ENCODE results near the gene ASCL1. TPM values are rescaled to one million over a fixed set of nuclear protein-coding genes. Genes with fewer than 3 reads are reported as not detected.

ASCL1 gene
- total and polyA plus RNA-seq, 2 of the 13 experiments (the other 11 are each of a cell fraction or from before 2014, with no cell fraction given): not detected

DNA sequence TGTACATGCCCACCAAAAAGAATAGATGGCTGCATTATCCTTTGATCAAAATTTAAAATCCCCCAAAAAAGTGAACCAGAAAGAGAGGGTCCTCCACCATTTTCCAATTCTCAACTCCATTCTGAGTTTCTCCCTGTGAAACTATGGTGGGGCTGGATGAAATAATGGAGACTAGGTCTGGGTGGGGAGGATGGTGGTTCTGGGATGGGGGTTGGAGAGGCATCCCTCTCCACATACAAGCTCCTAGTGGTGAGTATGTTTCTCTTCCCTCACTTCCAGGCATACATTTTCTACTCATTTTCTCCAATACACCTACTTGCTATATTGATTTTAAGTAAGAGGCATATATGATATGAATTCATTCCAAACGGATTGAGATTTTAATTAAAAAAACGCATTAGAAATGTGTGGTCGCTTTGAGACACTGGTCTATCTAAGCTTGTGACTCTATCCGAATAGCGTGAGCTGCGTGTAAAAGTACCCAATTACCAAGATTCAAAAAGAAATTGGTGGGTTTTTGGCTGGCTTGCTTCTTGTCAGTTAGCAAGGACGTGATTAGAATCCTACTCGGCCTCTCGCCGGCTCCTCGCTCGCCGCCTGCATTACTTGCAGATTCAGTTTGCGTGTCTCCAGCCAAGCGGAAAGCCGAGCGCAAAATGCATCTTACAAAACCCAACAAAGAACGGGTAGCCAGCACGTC lies 3.4 kb downstream of the ASCL1 start:
- ATAC-seq: no peak
- WGBS (ENCODE audit: low lambda C conversion rate): 12% methylated on average over 19 of the region's 19 CpGs

More for the DNA sequence above, 3.4 kb downstream of the ASCL1 start:
- FAIRE-seq: no peak
- POLR2A ChIA-PET: no interaction called here
- no peak for DNase-seq (ENCODE audit: low spot score)
- no TSS peak for BruUV-seq (replicated peaks)
- no peak overlapping the region for H2AFZ ChIP-seq (ENCODE audit: low read length)
- H3K9me3 ChIP-seq (ENCODE audit: low read length): no peaks in the 10 kb centered on the region
- H3K4me2 ChIP-seq (ENCODE audit: low read depth, low read length): no peak overlapping the region
- no peak overlapping the region for H3K27ac ChIP-seq (ENCODE audit: extremely low read length, insufficient read depth, low read length)
- CTCF ChIA-PET (ENCODE audit: low intra/inter-chr PET ratio, low total read pairs): no interaction called here
- no peak for TF ChIP-seq ZMAT3 (CRISPR knock-in tag; conservative IDR thresholded peaks at IDR 0.05)
- TF ChIP-seq SOX13 (IDR thresholded peaks at IDR 0.05): no peak
- TF ChIP-seq SOX13 (CRISPR knock-in tag; conservative IDR thresholded peaks at IDR 0.05 in 1 of 2, IDR thresholded peaks at IDR 0.05 in 1 of 2): no peak
- no peak for TF ChIP-seq ZNF841 (CRISPR knock-in tag; IDR thresholded peaks at IDR 0.05; ENCODE audit: borderline replicate concordance)
- no peak for TF ChIP-seq ZNF556 (CRISPR knock-in tag; IDR thresholded peaks at IDR 0.05; ENCODE audit: borderline replicate concordance)
- no peak for TF ChIP-seq RFX5 (IDR thresholded peaks at IDR 0.05; ENCODE audit: low read depth, low read length)
- no peak for TF ChIP-seq ZNF567 (CRISPR knock-in tag; IDR thresholded peaks at IDR 0.05; ENCODE audit: borderline replicate concordance)
- no peak for TF ChIP-seq ZNF326 (CRISPR knock-in tag; IDR thresholded peaks at IDR 0.05; ENCODE audit: borderline replicate concordance)
- no peak for TF ChIP-seq ZNF724P (CRISPR knock-in tag; IDR thresholded peaks at IDR 0.05; ENCODE audit: borderline replicate concordance)
- no peak for TF ChIP-seq ZNF232 (CRISPR knock-in tag; IDR thresholded peaks at IDR 0.05; ENCODE audit: borderline replicate concordance)
- no peak for TF ChIP-seq SMAD9 (CRISPR knock-in tag; IDR thresholded peaks at IDR 0.05)
- no peak for TF ChIP-seq SCMH1 (CRISPR knock-in tag; IDR thresholded peaks at IDR 0.05; ENCODE audit: borderline replicate concordance)
- TF ChIP-seq ZKSCAN5 (CRISPR knock-in tag; IDR thresholded peaks at IDR 0.05): no peak
- TF ChIP-seq CCAR2 (optimal IDR thresholded peaks at IDR 0.05; ENCODE audit: low read depth, low read length): no peak
- TF ChIP-seq U2AF2 (IDR thresholded peaks at IDR 0.05; ENCODE audit: low read depth, low read length): no peak
- no peak for TF ChIP-seq TEAD2 (CRISPR knock-in tag; IDR thresholded peaks at IDR 0.05)
- TF ChIP-seq STAT6 (CRISPR knock-in tag; IDR thresholded peaks at IDR 0.05; ENCODE audit: borderline replicate concordance): no peak
- TF ChIP-seq ATF7 (IDR thresholded peaks at IDR 0.05): no peak
- TF ChIP-seq ATF7 (CRISPR knock-in tag; IDR thresholded peaks at IDR 0.05): no peak
- no peak for TF ChIP-seq MTF2 (CRISPR knock-in tag; IDR thresholded peaks at IDR 0.05; ENCODE audit: borderline replicate concordance)
- in situ Hi-C loops (cut with HindIII; ENCODE audit: extremely low pct_ligation_motif_present, low pct_unique_long_range_greater_than_20kb): no loop called here
- intact Hi-C loops (cut with micrococcal nuclease; ENCODE audit: unreplicated experiment): no loop called here
- H4K20me1 ChIP-seq (ENCODE audit: insufficient read depth, low read length): no peaks in the 10 kb centered on the region
- no peak overlapping the region for H3K9ac ChIP-seq (ENCODE audit: insufficient read depth, low read depth, low read length)
- no peaks in the 10 kb centered on the region for H3K79me2 ChIP-seq (ENCODE audit: insufficient read depth, low read length)
- no peak overlapping the region for H3K4me3 ChIP-seq (replicated peaks in 1 of 3; ENCODE audit: insufficient read depth in 1 of 3, low read depth in 2 of 3, low read length in 3 of 3)
- peaks cover 7 to 87% of the 10 kb centered on the region in 2 experiments for H3K27me3 ChIP-seq (ENCODE audit: control insufficient read depth in 1 of 2, insufficient read depth in 2 of 2, low read length in 2 of 2)
- no peaks in the 10 kb centered on the region for H3K36me3 ChIP-seq (replicated peaks in 1 of 2; ENCODE audit: control insufficient read depth in 1 of 2, insufficient read depth in 2 of 2, low read length in 2 of 2)
- peaks cover 12% of the 10 kb centered on the region for H3K4me1 ChIP-seq (ENCODE audit: insufficient read depth, low read length)

All from HepG2 (cell line).